Measurements from ENCODE around the gene PPP2R2B.

DNA sequence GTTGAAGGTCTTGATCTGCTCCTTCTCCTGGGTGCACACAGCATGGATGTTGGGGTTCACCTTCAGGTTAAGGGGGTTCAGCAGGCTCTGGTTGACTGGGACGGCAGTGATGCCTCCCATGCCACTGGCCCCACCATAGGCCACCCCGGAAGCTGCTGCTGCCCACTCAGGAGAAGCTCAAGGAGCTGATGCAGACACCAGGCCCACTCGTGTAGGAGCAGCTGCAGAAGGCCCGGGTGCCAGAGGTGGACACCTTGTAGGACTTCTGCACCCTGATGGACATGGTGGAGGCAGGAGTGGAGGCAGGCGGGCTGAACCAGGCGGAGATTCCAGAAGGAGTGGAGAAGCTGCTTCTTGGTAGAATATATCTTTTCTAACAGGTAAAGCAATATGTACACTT lies 171.2 kb downstream of the PPP2R2B start:
- TF ChIP-seq, protein P1, sequence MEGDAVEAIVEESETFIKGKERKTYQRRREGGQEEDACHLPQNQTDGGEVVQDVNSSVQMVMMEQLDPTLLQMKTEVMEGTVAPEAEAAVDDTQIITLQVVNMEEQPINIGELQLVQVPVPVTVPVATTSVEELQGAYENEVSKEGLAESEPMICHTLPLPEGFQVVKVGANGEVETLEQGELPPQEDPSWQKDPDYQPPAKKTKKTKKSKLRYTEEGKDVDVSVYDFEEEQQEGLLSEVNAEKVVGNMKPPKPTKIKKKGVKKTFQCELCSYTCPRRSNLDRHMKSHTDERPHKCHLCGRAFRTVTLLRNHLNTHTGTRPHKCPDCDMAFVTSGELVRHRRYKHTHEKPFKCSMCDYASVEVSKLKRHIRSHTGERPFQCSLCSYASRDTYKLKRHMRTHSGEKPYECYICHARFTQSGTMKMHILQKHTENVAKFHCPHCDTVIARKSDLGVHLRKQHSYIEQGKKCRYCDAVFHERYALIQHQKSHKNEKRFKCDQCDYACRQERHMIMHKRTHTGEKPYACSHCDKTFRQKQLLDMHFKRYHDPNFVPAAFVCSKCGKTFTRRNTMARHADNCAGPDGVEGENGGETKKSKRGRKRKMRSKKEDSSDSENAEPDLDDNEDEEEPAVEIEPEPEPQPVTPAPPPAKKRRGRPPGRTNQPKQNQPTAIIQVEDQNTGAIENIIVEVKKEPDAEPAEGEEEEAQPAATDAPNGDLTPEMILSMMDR (conservative IDR thresholded peaks at IDR 0.05 in 1 of 2, IDR thresholded peaks at IDR 0.05 in 1 of 2; ENCODE audit: low read depth in 1 of 2, low read length in 2 of 2), result no peak
- no peak for TF ChIP-seq EZH2 (IDR thresholded peaks at IDR 0.05; ENCODE audit: low read length, missing control alignments)

All from fibroblast of lung (primary cell).